Measurements from ENCODE around the gene PTPRK. TPM values are rescaled to one million over a fixed set of nuclear protein-coding genes. Genes with fewer than 3 reads are reported as not detected.

Gene PTPRK
- total and polyA plus RNA-seq, 9 of the 15 experiments (the other 6 are each of a cell fraction or from before 2014, with no cell fraction given), result 0.04 to 0.51 TPM; not detected in 7

- H3K4me1 ChIP-seq (replicated peaks in 1 of 2; ENCODE audit: control insufficient read depth in 2 of 2, insufficient read depth in 2 of 2, low read length in 2 of 2), result no peaks in the 10 kb centered on the region
- no TSS peak for BruUV-seq (replicated peaks)
- no peaks in the 10 kb centered on the region for H3K79me2 ChIP-seq (ENCODE audit: control insufficient read depth, insufficient read depth, low read length)
- H2AFZ ChIP-seq (ENCODE audit: low read depth, low read length), result no peak overlapping the region
- H3K27ac ChIP-seq (ENCODE audit: extremely low read depth, low read depth, low read length), result no peak overlapping the region
- ChIA-PET CTCF (ENCODE audit: low intra/inter-chr PET ratio) (no interaction called here), POLR2A (no interaction called here)
- H3K4me3 ChIP-seq, result no peak overlapping the region
- no peak overlapping the region for H3K4me2 ChIP-seq (ENCODE audit: insufficient read depth, low read length)
- TF ChIP-seq, protein P1, sequence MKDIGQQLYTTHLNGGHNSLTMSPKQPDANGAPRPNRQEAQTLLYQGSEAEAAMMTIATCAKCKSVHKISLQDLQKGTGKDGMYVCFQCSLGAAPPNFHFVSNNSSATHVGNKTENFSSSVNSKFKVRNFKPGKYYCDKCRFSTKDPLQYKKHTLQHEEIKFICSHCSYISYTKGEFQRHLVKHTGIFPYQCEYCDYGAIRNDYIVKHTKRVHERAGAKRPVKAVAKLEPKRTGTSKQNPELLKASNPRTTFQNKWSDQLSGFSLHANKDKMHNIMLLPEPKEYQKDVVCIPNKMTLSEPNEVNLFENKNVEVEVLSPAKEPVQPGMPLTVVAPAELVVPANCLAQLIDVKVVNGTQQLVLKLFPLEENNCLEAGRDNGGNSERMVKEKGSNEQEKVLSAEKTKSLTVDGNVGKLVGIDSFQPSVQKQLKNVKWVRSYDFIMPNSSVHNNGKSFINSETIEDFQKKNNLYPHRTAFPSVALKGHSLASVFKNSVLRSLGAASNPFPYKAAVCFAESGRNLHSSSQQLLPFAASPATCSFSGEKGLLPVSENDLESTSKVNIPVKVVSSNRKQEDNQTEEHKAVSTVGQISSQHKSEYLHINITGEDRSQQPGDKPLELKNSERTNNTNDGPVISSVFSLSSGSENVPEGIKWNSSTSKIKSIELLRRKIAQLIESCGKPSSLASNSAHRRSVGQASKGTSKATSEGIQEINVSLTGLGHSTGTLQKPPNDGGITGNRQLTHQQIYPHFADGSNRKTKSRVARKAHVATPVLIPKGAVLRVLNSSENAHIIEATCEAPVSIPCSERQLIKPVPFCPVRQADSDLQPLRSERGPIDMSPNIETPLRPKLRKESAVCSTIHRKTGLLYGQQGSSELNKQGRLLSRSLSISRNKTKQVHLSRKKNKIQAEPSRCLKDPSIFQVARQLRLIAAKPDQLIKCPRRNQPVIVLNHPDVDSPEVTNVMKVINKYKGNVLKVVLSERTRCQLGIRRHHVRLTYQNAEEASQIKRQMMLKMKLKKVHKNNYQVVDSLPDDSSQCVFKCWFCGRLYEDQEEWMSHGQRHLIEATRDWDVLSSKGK (CRISPR knock-in tag; IDR thresholded peaks at IDR 0.05), result no peak
- TF ChIP-seq NFXL1 (CRISPR knock-in tag; IDR thresholded peaks at IDR 0.05) (no peak), ZBTB12 (CRISPR knock-in tag; IDR thresholded peaks at IDR 0.05) (no peak), ZNF644 (tag; IDR thresholded peaks at IDR 0.05; ENCODE audit: low read depth) (no peak), ZNF165 (CRISPR knock-in tag; IDR thresholded peaks at IDR 0.05; ENCODE audit: borderline replicate concordance) (no peak), DEAF1 (CRISPR knock-in tag; IDR thresholded peaks at IDR 0.05) (no peak), ZFP36 (IDR thresholded peaks at IDR 0.05; ENCODE audit: low read depth, low read length, partially characterized antibody) (no peak), GTF2E2 (tag; IDR thresholded peaks at IDR 0.05) (no peak), ASH1L (IDR thresholded peaks at IDR 0.05; ENCODE audit: borderline replicate concordance, low read depth, partially characterized antibody) (no peak), L3MBTL2 (IDR thresholded peaks at IDR 0.05) (no peak), FOS (IDR thresholded peaks at IDR 0.05; ENCODE audit: extremely low read depth, insufficient read length) (no peak), SIN3A (IDR thresholded peaks at IDR 0.05; ENCODE audit: borderline replicate concordance in 2 of 2, control insufficient read depth in 1 of 2, low read depth in 2 of 2, low read length in 2 of 2) (no peak), RBM25 (IDR thresholded peaks at IDR 0.05; ENCODE audit: low read depth, low read length, severe bottlenecking) (no peak), TBL1XR1 (IDR thresholded peaks at IDR 0.05; ENCODE audit: low read length in 2 of 2) (no peak), CBX3 (IDR thresholded peaks at IDR 0.05; ENCODE audit: borderline replicate concordance in 1 of 2, low read length in 2 of 2) (no peak)
- TF ChIP-seq, protein P2, sequence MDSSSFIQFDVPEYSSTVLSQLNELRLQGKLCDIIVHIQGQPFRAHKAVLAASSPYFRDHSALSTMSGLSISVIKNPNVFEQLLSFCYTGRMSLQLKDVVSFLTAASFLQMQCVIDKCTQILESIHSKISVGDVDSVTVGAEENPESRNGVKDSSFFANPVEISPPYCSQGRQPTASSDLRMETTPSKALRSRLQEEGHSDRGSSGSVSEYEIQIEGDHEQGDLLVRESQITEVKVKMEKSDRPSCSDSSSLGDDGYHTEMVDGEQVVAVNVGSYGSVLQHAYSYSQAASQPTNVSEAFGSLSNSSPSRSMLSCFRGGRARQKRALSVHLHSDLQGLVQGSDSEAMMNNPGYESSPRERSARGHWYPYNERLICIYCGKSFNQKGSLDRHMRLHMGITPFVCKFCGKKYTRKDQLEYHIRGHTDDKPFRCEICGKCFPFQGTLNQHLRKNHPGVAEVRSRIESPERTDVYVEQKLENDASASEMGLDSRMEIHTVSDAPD (CRISPR knock-in tag; IDR thresholded peaks at IDR 0.05), result no peak
- no peak for DNase-seq (ENCODE audit: extremely low read depth in 1 of 4, low spot score in 3 of 4)
- H3K36me3 ChIP-seq (ENCODE audit: control insufficient read depth, insufficient read depth, low read length), result no peaks in the 10 kb centered on the region
- H3K9me1 ChIP-seq (ENCODE audit: control insufficient read depth, insufficient read depth, low read length), result no peaks in the 10 kb centered on the region
- in situ Hi-C loops (cut with MboI) (no loop called here), intact Hi-C loops (cut with micrococcal nuclease) (no loop called here)
- H3K9ac ChIP-seq (ENCODE audit: insufficient read depth in 1 of 2, low read depth in 2 of 2, low read length in 2 of 2), result no peak overlapping the region
- H3K9me3 ChIP-seq (replicated peaks; ENCODE audit: control insufficient read depth, insufficient read depth, low read depth, low read length), result no peaks in the 10 kb centered on the region
- H3K27me3 ChIP-seq (ENCODE audit: control insufficient read depth in 2 of 2, insufficient read depth in 2 of 2, low read length in 2 of 2), result no peaks in the 10 kb centered on the region
- FAIRE-seq, result no peak
- no peak for ATAC-seq
- 4% methylated on average over 2 of the region's 2 CpGs for WGBS (ENCODE audit: insufficient coverage, low coverage, missing lambda C conversion rate)
- no peaks in the 10 kb centered on the region for H4K20me1 ChIP-seq (replicated peaks; ENCODE audit: control insufficient read depth, insufficient read depth, low read length)
Measured at GRCh38 chr6:128512296-128512695, 8.1 kb downstream of the PTPRK start.

Measured in K562 (cell line).